Endothelial cell (in vitro differentiated cells): Measurements from ENCODE around the gene TBC1D4. TPM values are rescaled to one million over a fixed set of nuclear protein-coding genes. Genes with fewer than 3 reads are reported as not detected.

Experiments
- DNase-seq: peaks from one replicate; pipeline ENCODE4 v3.0.0; 2021; ENCODE audit warnings: low spot score
- H3K27ac Mint-ChIP-seq: one replicate; pipeline ENCODE4 v1.8.0; 2021; ENCODE audit warnings: mixed read lengths, inconsistent platforms; ENCODE audit not compliant: unreplicated experiment
- H3K27me3 Mint-ChIP-seq: one replicate; pipeline ENCODE4 v1.8.0; 2021; ENCODE audit warnings: mild to moderate bottlenecking, moderate library complexity, mixed read lengths, inconsistent platforms; ENCODE audit not compliant: unreplicated experiment
- H3K36me3 Mint-ChIP-seq: one replicate; pipeline ENCODE4 v1.8.0; 2021; ENCODE audit warnings: mild to moderate bottlenecking, low read depth, mixed read lengths, inconsistent platforms; ENCODE audit not compliant: unreplicated experiment
- H3K4me1 Mint-ChIP-seq: one replicate; pipeline ENCODE4 v1.8.0; 2021; ENCODE audit warnings: mild to moderate bottlenecking, mixed read lengths, inconsistent platforms; ENCODE audit not compliant: unreplicated experiment
- H3K4me3 Mint-ChIP-seq: one replicate; pipeline ENCODE4 v1.8.0; 2021; ENCODE audit warnings: mild to moderate bottlenecking, mixed read lengths, inconsistent platforms; ENCODE audit not compliant: unreplicated experiment
- H3K9me3 Mint-ChIP-seq: one replicate; pipeline ENCODE4 v1.8.0; 2021; ENCODE audit warnings: mixed read lengths, inconsistent platforms; ENCODE audit not compliant: unreplicated experiment
- CTCF ChIP-seq: fragments of 200-600 bp; sonication (generic); IDR thresholded peaks from one replicate; pipeline ENCODE4 v1.5.0; 2021; ENCODE audit warnings: antibody characterized with exemption; ENCODE audit not compliant: unreplicated experiment
- total RNA-seq: library from RNA; stranded (reverse); fragmentation: NEBNext Ultra II Directional; extraction: Animal tissue kit (Norgen Biotek cat#: 25700); gene quantifications from one replicate; pipeline ENCODE4 v1.2.1, GENCODE V29; 2021; ENCODE audit not compliant: unreplicated experiment

TBC1D4 gene
- total RNA-seq, 1 donor from 2014 or later: 47.2 TPM

DNA sequence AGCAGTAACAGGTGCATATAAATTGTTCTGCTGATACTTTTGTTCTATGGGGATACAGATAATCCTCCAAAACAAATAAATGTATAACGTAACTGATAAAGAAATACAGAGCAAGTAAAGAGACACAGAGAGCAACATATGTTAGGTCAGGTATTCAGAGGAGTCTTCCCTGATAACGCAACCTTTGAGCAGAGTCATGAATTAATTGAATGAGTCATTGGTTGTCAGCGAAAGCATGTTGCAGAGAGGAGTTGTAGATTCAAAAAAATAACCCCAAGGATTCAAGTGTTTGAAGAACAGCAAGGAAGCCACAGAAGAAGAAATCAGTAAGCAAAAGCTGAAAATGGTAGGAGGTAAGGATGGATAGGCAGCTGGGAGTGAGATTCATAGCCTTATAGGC, 245.2 kb downstream of the TBC1D4 start:
- DNase-seq: no peak
- Mint-ChIP-seq H3K36me3 (no peaks in the 10 kb centered on the region), H3K4me1 (no peaks in the 10 kb centered on the region), H3K4me3 (no peak overlapping the region), H3K27me3 (no peaks in the 10 kb centered on the region), H3K9me3 (no peaks in the 10 kb centered on the region), H3K27ac (no peak overlapping the region)
- TF ChIP-seq CTCF: no peak

Other genes with a start within 250 kb of the TBC1D4 start
- gene COMMD6, start 55.7 kb upstream of the TBC1D4 start, total RNA-seq: 137 TPM
- gene UCHL3, start 67.6 kb upstream of the TBC1D4 start, total RNA-seq: 27.5 TPM
- 5.7 TPM for gene LMO7, start 154.2 kb upstream of the TBC1D4 start, total RNA-seq